NCI-H2107 treated with DMSO at 0.1 percent for 48 hours (cell line): ENCODE results near the gene DLG2.

ENCODE experiments used
- DNase-seq: peaks from one replicate; lab custom pipeline; 2025; ENCODE audit not compliant: unreplicated experiment; lab: John Stamatoyannopoulos, UW

Gene DLG2

DNA sequence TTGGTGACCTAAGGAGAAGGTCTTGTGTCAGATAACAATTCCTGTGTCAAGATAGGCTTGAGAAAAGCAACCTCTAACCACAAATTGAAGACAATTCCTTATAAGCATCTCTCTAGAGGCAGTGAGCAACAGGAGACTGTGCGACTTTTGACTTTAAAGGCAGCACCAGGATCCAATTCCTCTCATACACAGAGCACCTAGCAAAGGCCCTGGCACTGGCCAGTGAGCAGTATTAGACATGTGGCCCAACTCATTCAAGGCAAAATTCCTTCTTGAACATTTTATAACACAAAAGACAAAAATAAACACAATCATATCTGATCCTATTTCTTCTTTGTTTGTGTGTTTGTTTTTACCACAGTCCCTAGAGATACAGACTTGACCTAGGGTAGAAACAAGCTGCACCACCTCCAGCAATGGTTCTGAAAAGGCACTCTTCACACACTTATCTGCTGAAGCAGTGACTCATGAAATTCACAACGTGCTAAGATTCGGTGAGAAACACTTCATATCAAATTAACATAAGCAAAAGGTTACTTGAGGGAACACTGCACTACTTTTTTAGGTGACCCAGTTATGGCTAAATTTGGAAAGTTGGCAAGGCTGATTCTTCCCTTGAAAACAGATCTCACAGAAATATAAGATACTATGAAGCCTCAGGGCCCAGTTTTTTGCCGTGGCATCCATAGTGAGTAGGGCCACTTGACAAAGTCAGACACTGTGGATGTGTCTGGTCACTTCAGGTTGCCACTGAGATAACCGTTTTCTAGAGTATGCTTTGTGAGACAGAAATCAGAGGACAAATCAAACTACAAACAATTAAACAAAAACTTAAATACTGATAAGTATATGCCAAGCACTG is 1018.9 kb downstream of the DLG2 start:
- DNase-seq: no peak

- DNase-seq: no peak
Measured at GRCh38 chr11:84594602-84595001, 1032.5 kb downstream of the DLG2 start.

DNA sequence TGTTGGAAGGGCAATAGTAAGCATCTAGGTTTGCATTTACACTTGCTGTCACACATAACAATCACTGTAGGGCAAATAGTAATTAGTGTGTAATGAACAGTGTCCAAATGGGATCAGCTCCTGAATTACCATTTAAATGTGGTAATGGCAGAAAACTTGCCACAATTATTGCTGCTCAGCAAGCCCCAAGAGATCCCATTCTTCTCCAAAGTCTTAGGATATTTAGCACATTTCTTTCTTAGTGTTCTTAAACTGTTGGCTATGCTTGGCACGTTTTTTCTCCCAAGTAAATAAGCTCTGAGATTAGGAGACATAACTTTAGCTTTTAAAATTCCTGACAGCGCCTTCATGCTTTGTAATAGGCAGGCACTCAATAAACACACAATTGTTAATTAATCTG is 1037.0 kb downstream of the DLG2 start:
- no peak for DNase-seq

GRCh38 chr11:84588131-84588829 is 1038.9 kb downstream of the DLG2 start:
- no peak for DNase-seq

GRCh38 chr11:84583106-84583505 is 1044.0 kb downstream of the DLG2 start:
- DNase-seq: no peak

DNA sequence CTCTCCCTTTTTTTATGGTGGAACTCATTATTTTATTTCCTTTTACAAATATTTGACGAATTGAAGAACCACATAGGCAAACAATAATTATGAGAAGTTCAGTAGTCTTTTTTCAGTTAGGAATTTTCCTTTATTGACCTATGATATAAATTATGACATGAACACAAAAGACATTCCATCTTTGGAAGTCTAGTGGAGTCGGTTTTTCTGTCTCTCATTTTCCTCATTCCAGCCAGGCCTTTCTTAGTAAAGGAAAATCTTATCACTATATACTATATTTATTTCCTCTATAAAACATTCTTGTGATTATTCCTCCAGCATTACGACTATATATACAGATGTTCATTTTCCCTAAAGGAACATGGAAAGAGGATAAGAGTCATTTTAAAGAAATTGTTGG is 1046.1 kb downstream of the DLG2 start:
- no peak for DNase-seq

GRCh38 chr11:84580428-84580827 is 1046.7 kb downstream of the DLG2 start:
- DNase-seq: no peak

GRCh38 chr11:84573868-84574267 is 1053.3 kb downstream of the DLG2 start:
- no peak for DNase-seq

DNA sequence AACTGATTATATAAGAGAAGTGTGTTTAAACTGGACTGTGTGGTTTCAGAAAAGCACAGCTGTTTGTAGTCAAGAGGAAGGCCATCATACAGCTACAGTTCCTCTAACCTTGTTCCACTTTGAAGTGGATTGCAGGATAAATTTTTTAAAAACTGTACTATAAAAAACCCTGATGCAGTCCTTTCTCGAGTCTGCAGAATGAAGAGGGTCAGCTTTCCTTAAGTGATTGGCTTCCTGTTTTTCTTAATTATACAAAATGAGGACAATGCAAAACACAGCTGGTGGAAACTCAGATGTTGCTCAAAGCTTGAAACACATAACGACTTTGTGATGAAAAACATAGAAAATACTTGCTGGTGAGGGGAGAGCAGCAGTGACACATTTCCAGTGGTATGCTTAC is 1060.5 kb downstream of the DLG2 start:
- no peak for DNase-seq

- no peak for DNase-seq
Measured at GRCh38 chr11:84564867-84565184, 1062.3 kb downstream of the DLG2 start.

- DNase-seq: no peak
Measured at GRCh38 chr11:84564180-84564866, 1062.8 kb downstream of the DLG2 start.

GRCh38 chr11:84563356-84563755 is 1063.8 kb downstream of the DLG2 start:
- no peak for DNase-seq

- DNase-seq: no peak
Measured at GRCh38 chr11:84560206-84560605, 1066.9 kb downstream of the DLG2 start.

- DNase-seq: no peak
Measured at GRCh38 chr11:84558085-84558905, 1068.8 kb downstream of the DLG2 start.

DNA sequence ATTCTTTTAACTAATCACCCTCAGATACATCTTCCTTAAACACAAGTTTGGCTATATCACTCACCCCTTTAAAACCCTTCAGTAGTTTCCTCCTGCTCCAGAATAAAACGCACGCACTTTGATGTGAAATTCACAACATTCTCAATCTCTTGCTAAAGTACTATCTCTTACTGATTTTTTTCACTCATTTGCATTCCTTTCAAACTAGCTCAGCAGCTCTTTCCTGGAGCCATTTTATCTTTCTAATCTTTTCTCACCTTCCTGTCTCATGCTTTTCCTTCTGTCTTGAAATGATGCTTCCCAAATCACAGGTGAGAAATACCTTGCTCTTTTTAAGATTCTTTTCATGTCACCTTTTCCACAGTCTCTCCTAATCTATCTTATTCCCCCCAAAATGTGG is 1074.4 kb downstream of the DLG2 start:
- DNase-seq: no peak

DNA sequence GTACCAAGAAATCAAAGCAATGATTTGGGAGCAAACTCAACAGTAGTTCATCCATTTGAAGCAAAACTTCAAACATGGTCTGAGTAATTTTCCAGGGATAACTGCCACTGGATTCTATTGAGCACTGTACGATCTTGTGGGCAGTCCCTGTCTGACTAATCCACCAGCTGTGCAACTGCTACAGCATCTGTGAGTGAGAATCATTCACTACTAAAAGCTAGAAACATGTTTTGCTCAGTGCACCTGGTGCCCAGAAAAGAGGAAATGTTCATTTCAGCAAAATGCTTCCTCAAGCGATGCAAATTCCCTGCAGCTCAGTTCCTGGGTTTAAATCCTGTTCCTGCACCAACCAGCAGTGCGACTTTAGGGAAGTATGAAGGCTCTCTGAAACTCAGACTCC is 1077.9 kb downstream of the DLG2 start:
- no peak for DNase-seq

GRCh38 chr11:84544566-84544965 is 1082.6 kb downstream of the DLG2 start:
- DNase-seq: no peak

GRCh38 chr11:84543367-84544159 is 1083.6 kb downstream of the DLG2 start:
- DNase-seq: no peak

DNA sequence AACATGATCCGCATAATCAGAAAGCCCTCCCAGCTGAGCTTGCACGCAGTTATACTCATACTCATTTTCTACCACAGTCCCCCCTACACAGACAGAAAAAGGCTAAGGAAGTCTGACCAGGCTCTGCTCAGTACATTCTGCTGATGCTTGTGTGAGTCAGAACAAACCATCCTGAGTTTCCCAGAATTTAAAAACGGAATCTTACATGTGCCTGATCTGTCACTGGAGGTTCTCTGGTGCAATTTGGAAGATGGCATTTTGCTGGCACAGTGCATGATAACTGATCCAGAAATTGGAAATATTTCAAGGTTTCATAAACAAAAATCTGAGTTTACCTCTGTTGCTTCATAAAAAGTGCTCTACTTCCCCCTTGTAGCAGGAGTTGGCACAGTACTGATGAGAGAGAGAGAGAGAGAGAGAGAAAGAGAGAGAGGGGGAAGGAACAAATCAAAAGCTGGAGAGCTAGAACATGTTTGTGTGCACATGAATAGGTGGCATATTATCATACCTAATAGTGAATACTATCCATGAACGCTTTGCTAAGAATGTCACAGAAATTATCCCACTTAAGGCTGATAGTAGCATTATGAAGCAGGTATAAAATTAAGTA is 1085.3 kb downstream of the DLG2 start:
- DNase-seq: no peak

GRCh38 chr11:84536456-84536855 is 1090.7 kb downstream of the DLG2 start:
- no peak for DNase-seq
